WTC11 (cell line): ENCODE data around the gene RBMS1.

Source experiments
- ARID4B ChIP-seq: sonication (generic); formaldehyde crosslinking; IDR thresholded peaks from 2 replicates; pipeline ENCODE4 v1.8.0; 2023; ENCODE audit warnings: missing genetic modification reagents, mild to moderate bottlenecking, borderline replicate concordance
- CTCF ChIP-seq: fragments of 200-600 bp; IDR thresholded peaks from 2 replicates; pipeline ENCODE4 v1.8.0; 2022; ENCODE audit warnings: antibody characterized with exemption
- E2F4 ChIP-seq: sonication (generic); formaldehyde crosslinking; IDR thresholded peaks from 2 replicates; pipeline ENCODE4 v1.8.1; 2022; ENCODE audit warnings: low read depth, mild to moderate bottlenecking, moderate library complexity, missing genetic modification reagents, borderline replicate concordance
- ESRRA ChIP-seq: sonication (generic); formaldehyde crosslinking; IDR thresholded peaks from 2 replicates; pipeline ENCODE4 v1.8.1; 2022; ENCODE audit warnings: mild to moderate bottlenecking, missing genetic modification reagents, borderline replicate concordance
- NR3C1 ChIP-seq: sonication (generic); formaldehyde crosslinking; conservative IDR thresholded peaks from 2 replicates; pipeline ENCODE4 v1.8.1; 2023; ENCODE audit warnings: low read depth, mild to moderate bottlenecking, missing genetic modification reagents
- SP1 ChIP-seq: sonication (generic); formaldehyde crosslinking; conservative IDR thresholded peaks from 2 replicates; pipeline ENCODE4 v1.8.1; 2022; ENCODE audit warnings: missing genetic modification reagents
- ZNF281 ChIP-seq: sonication (generic); formaldehyde crosslinking; IDR thresholded peaks from 2 replicates; pipeline ENCODE4 v1.8.0; 2023; ENCODE audit warnings: mild to moderate bottlenecking, missing genetic modification reagents
- TF ChIP-seq, protein P1 (sequence below): fragments of 250-450 bp; sonication (Bioruptor Pico); conservative IDR thresholded peaks from 2 replicates; pipeline ENCODE4 v1.9.0; 2021; ENCODE audit warnings: mild to moderate bottlenecking

DNA sequence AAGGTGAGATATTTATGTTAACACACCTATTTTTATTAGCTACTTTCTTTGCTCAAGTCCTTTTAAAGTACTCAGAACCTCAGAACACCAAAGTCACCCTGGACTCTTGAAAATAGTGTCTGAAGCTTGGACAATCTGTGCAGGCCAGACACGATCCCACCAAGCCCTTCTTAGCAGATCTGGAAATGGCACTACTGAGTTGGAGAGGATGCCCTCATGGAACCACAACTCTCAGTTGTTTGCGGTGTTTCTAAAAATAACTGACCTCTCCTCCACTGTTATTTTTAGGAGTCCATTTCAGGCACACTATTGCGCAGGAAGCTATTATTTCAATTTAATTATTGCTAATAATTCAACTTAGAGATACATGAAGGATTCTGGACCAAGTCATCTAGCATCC is 190.1 kb downstream of the RBMS1 start:
- no peak for TF ChIP-seq ZNF281 (CRISPR knock-in tag)
- TF ChIP-seq CTCF, result no peak
- TF ChIP-seq ESRRA (CRISPR knock-in tag), result no peak
- TF ChIP-seq ARID4B (CRISPR knock-in tag), result no peak
- no peak for TF ChIP-seq SP1 (CRISPR knock-in tag)
- TF ChIP-seq, protein P1, sequence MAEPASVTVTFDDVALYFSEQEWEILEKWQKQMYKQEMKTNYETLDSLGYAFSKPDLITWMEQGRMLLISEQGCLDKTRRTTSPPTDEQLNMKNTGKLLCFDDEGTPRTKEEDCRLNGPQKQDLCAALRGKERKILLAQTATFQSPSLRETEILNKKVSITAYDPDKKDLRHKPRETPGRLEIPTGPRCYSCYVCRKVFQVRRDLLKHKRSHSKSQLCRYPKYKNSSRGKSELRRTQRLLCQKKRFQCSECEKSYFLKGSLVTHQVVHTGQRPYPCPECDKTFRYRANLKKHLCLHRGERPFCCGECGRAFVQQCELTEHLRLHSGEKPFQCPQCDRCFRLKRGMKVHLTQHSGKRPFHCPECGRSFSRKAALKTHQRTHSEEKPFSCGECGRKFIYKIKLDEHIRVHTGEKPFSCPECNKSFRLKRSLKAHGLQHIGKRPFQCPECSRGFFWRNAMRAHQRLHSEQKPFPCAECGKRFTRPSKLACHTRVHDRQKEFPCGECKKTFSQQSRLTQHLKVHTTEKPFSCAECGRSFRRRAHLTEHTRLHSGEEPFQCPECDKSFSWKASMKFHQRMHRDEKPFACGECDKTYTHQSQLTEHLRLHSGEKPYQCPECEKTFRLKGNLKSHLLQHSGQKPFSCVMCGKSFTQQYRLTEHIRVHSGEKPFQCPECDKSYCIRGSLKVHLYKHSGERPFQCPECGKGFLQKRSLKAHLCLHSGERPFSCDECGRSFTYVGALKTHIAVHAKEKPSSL, result no peak
- TF ChIP-seq E2F4, result no peak
- TF ChIP-seq NR3C1 (CRISPR knock-in tag), result no peak
